GM12891 (cell line): Measurements from ENCODE around the gene COL4A1.

ENCODE experiments used
- POLR2A ChIP-seq: IDR thresholded peaks from 2 replicates; pipeline ENCODE4 v1.6.1; 2011; ENCODE audit warnings: low read depth, low read length, control low read depth
- POLR2AphosphoS5 ChIP-seq: IDR thresholded peaks from 2 replicates; pipeline ENCODE4 v1.6.1; 2011; ENCODE audit warnings: low read depth, low read length, control low read depth

GRCh38 chr13:110193491-110193890 lies 113.5 kb downstream of the COL4A1 start:
- TF ChIP-seq POLR2A (no peak), POLR2AphosphoS5 (no peak)
